WI38 (cell line): ENCODE measurements around the gene STON2.

Experiments
- H3K4me3 ChIP-seq: 2 replicates; pipeline ENCODE4 v1.5.1; 2011; ENCODE audit warnings: low read depth, mild to moderate bottlenecking, control low read depth, low read length
- CTCF ChIP-seq: IDR thresholded peaks from 2 replicates; pipeline ENCODE4 v1.5.1; 2012; ENCODE audit warnings: low read depth, mild to moderate bottlenecking, control low read depth, low read length

STON2 gene

GRCh38 chr14:81402123-81402495 is 2.0 kb upstream of the STON2 start:
- H3K4me3 ChIP-seq = no peak overlapping the region
- TF ChIP-seq CTCF = no peak

DNA sequence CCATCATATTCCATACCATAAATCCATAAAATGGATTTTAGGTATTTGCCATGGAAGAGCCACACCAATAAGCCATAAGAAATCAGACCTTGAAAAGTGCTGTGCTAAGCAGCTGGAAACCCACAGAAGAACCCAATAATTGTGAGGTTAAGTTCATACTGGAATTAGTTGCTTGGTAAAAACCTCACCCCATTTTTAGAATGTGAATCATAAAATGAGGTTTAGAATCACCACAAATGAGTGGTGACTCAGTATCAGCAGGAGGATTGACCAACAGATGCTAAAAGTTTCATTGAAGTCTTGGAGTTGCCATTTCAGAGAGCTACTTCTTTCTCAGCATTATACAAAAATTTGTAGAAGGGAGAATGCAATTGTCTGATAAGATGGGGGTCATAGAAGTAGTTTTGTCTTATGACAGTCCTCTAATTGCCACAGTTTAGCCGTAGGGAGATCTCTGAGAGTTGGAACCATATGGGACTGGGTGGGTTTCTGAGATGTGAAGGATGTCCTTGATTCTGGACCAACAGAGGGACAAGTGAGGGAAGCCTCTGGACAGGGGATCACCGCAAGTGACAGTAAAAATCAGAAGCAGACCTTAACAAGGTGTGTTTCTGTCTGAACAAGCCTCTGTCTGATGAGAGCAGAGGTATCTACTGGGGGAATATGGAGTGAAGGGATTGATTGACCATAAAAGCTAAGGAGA is 1.4 kb upstream of the STON2 start:
- no peak overlapping the region for H3K4me3 ChIP-seq
- TF ChIP-seq CTCF = no peak

- TF ChIP-seq CTCF = no peak
- H3K4me3 ChIP-seq = no peak overlapping the region
Observed at GRCh38 chr14:81400852-81401251, 728 bp upstream of the STON2 start.

- no peak overlapping the region for H3K4me3 ChIP-seq
Observed at GRCh38 chr14:81398196-81398891, 1.8 kb downstream of the STON2 start.

GRCh38 chr14:81396113-81396512 is 4.0 kb downstream of the STON2 start:
- H3K4me3 ChIP-seq = no peak overlapping the region
- no peak for TF ChIP-seq CTCF

More at GRCh38 chr14:81398196-81398891, 1.8 kb downstream of the STON2 start:
- TF ChIP-seq CTCF = no peak

GRCh38 chr14:81394739-81395138 is 5.4 kb downstream of the STON2 start:
- H3K4me3 ChIP-seq = no peak overlapping the region
- TF ChIP-seq CTCF = no peak

DNA sequence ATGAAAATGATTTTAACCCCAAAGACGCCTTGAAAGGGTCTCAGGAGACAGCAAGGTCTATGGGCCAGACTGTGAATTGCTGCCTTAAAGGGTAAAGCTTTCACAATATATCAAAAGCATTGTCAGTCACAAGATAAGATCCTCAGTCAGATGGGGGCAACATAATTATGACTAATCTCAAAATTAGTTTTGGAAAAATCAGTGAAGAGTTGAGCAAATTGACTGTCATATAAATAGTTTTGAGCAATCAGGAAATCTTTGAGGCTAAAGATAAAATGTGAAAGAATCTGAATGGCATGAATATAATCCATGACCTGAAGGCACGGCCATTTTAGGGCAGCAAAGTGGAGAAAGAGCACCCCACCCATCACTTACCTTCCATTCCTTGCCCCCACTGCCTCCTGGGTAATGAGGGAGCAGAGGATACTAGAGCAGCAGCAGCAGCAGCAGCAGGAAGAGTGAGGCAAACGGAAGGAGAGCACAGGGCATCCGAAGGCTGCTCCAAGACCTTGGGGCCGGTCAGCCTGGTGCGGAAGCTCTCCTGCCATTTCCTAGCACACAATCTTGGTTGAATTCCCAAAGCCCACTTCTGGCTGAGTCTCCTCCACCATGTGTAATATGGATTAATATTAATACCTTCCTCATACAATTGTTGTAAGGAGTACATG is 7.0 kb downstream of the STON2 start:
- no peak for TF ChIP-seq CTCF

More for the DNA sequence above, 7.0 kb downstream of the STON2 start:
- H3K4me3 ChIP-seq = no peak overlapping the region
